Left ventricle myocardium inferior (tissue), 1 donor: ENCODE results near the gene IL1RL2. TPM values are rescaled to one million over a fixed set of nuclear protein-coding genes. Genes with fewer than 3 reads are reported as not detected.

Source experiments
- total RNA-seq: library from RNA; stranded (reverse); fragmentation: NEBNext Ultra II Directional; extraction: Animal tissue kit (Norgen Biotek cat#: 25700); gene quantifications from one replicate; pipeline ENCODE4 v1.2.1, GENCODE V29; 2021
- donor health status: DM: no; HTN: yes; CAD: no; lungs with severe emphysema.

Gene IL1RL2
- total RNA-seq, 1 donor from 2014 or later: 0.30 TPM

Other genes starting within 250 kb of the IL1RL2 start
- gene IL1R2, start 195.1 kb upstream of the IL1RL2 start, total RNA-seq: 0.96 TPM
- 22.6 TPM for gene IL1R1, start 44.3 kb upstream of the IL1RL2 start, total RNA-seq
- 1.1 TPM for gene IL1RL1, start 124.5 kb downstream of the IL1RL2 start, total RNA-seq
- gene IL18R1, start 168.8 kb downstream of the IL1RL2 start, total RNA-seq: 1.8 TPM
- gene IL18RAP, start 236.1 kb downstream of the IL1RL2 start, total RNA-seq: 0.30 TPM